Measurements from ENCODE around the gene GNPAT. TPM values are rescaled to one million over a fixed set of nuclear protein-coding genes. Genes with fewer than 3 reads are reported as not detected.

GNPAT gene
- total RNA-seq, 1 donor from 2014 or later: 47.1 TPM

GRCh38 chr1:231264642-231265041 lies 23.6 kb downstream of the GNPAT start:
- no peak for TF ChIP-seq CTCF (IDR thresholded peaks at IDR 0.05; ENCODE audit: unreplicated experiment)
- no peaks in the 10 kb centered on the region for H3K9me3 Mint-ChIP-seq (ENCODE audit: unreplicated experiment)

DNA sequence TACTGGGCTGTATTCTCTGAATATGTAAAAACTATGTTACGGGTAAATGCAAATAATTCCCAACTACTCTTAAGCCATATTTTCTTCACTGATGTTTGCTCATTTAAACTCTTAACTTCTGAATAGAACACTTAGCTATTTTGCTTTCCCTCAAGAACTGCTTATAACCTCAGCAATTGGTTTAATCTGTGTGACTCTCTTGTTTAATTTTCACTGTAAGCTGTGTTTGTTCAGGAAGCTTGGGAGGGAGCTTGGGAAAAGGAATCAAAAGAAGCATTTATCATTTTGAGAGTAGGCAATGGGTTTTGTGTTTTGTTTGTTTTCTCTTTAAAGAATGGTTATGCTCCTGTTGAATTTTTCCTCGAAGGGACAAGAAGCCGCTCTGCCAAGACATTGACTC lies 24.4 kb downstream of the GNPAT start:
- Mint-ChIP-seq H3K27ac (ENCODE audit: unreplicated experiment) (no peak overlapping the region), H3K4me1 (ENCODE audit: unreplicated experiment) (no peaks in the 10 kb centered on the region), H3K9me3 (ENCODE audit: unreplicated experiment) (no peaks in the 10 kb centered on the region), H3K27me3 (ENCODE audit: unreplicated experiment) (peaks cover 3% of the 10 kb centered on the region), H3K36me3 (ENCODE audit: low read depth, unreplicated experiment) (peaks cover 21% of the 10 kb centered on the region), H3K4me3 (ENCODE audit: unreplicated experiment) (no peak overlapping the region)
- DNase-seq (ENCODE audit: low spot score): no peak
- no peak for TF ChIP-seq CTCF (IDR thresholded peaks at IDR 0.05; ENCODE audit: unreplicated experiment)

More at GRCh38 chr1:231264642-231265041, 23.6 kb downstream of the GNPAT start:
- Mint-ChIP-seq H3K27ac (ENCODE audit: unreplicated experiment) (peak overlapping the region; percentile 1), H3K36me3 (ENCODE audit: low read depth, unreplicated experiment) (peaks cover 23% of the 10 kb centered on the region), H3K4me1 (ENCODE audit: unreplicated experiment) (no peaks in the 10 kb centered on the region), H3K4me3 (ENCODE audit: unreplicated experiment) (no peak overlapping the region), H3K27me3 (ENCODE audit: unreplicated experiment) (peaks cover 3% of the 10 kb centered on the region)
- DNase-seq (ENCODE audit: low spot score): no peak

- Mint-ChIP-seq H3K9me3 (ENCODE audit: unreplicated experiment) (no peaks in the 10 kb centered on the region), H3K27me3 (ENCODE audit: unreplicated experiment) (peaks cover 2% of the 10 kb centered on the region), H3K27ac (ENCODE audit: unreplicated experiment) (no peak overlapping the region), H3K36me3 (ENCODE audit: low read depth, unreplicated experiment) (peaks cover 21% of the 10 kb centered on the region), H3K4me1 (ENCODE audit: unreplicated experiment) (peaks cover 3% of the 10 kb centered on the region), H3K4me3 (ENCODE audit: unreplicated experiment) (no peak overlapping the region)
- no peak for TF ChIP-seq CTCF (IDR thresholded peaks at IDR 0.05; ENCODE audit: unreplicated experiment)
- DNase-seq (ENCODE audit: low spot score): no peak
Measured at GRCh38 chr1:231266811-231267322, 25.9 kb downstream of the GNPAT start.

DNA sequence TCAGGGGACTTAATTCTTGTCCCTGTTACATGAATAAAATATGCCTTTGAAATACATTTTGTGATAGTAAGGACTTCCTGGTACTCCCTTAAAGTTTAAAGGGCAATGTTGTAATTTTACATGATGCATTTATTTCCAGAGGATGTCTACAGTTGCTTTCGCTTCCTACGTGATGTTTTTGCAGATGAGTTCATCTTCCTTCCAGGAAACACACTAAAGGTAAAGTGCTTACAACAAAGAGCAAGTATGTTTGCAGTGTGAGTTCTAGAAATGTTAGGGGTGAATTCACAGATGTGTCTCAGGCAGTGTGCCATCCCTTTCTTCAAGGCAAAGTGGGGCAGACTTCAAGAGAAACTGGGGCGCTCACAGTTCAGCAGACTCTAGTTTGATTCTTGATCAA lies 31.2 kb downstream of the GNPAT start:
- H3K27me3 Mint-ChIP-seq (ENCODE audit: unreplicated experiment): peaks cover 2% of the 10 kb centered on the region
- peaks cover 18% of the 10 kb centered on the region for H3K36me3 Mint-ChIP-seq (ENCODE audit: low read depth, unreplicated experiment)
- no peak for DNase-seq (ENCODE audit: low spot score)
- H3K9me3 Mint-ChIP-seq (ENCODE audit: unreplicated experiment): no peaks in the 10 kb centered on the region
- peaks cover 13% of the 10 kb centered on the region for H3K4me1 Mint-ChIP-seq (ENCODE audit: unreplicated experiment)
- peak overlapping the region; percentile 13 for H3K4me3 Mint-ChIP-seq (ENCODE audit: unreplicated experiment)
- H3K27ac Mint-ChIP-seq (ENCODE audit: unreplicated experiment): peak overlapping the region; percentile 97
- no peak for TF ChIP-seq CTCF (IDR thresholded peaks at IDR 0.05; ENCODE audit: unreplicated experiment)

DNA sequence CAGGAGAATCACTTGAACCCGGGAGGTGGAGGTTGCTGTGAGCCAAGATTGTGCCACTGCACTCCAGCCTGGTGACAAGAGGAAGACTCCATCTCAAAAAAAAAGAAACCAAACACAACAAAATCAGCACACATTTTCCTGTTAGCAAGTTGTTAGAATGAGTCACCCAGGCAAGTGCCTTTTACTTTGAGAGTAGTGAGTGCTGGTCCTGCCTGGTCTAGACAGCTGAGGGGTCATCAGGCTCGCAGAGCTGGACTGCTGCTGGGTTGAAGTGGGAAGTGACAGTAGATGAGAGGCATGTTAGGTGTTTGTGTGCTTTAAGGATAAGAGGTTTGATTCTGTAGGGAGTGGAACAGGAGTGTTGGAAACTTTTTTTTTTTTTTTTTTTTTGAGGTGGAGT lies 31.9 kb downstream of the GNPAT start:
- H3K4me3 Mint-ChIP-seq (ENCODE audit: unreplicated experiment): peak overlapping the region; percentile 33
- peaks cover 2% of the 10 kb centered on the region for H3K27me3 Mint-ChIP-seq (ENCODE audit: unreplicated experiment)
- peaks cover 13% of the 10 kb centered on the region for H3K4me1 Mint-ChIP-seq (ENCODE audit: unreplicated experiment)
- H3K36me3 Mint-ChIP-seq (ENCODE audit: low read depth, unreplicated experiment): peaks cover 14% of the 10 kb centered on the region
- DNase-seq (ENCODE audit: low spot score): no peak
- no peaks in the 10 kb centered on the region for H3K9me3 Mint-ChIP-seq (ENCODE audit: unreplicated experiment)
- TF ChIP-seq CTCF (IDR thresholded peaks at IDR 0.05; ENCODE audit: unreplicated experiment): no peak
- peak overlapping the region; percentile 97 for H3K27ac Mint-ChIP-seq (ENCODE audit: unreplicated experiment)

Data from endothelial cell (in vitro differentiated cells).